Osteocyte (in vitro differentiated cells): ENCODE data around the gene S100PBP. TPM values are rescaled to one million over a fixed set of nuclear protein-coding genes. Genes with fewer than 3 reads are reported as not detected.

Experiments
- DNase-seq: peaks from one replicate; pipeline ENCODE4 v3.0.0; 2021; ENCODE audit warnings: mixed read lengths; ENCODE audit not compliant: unreplicated experiment; ENCODE audit errors: extremely low spot score
- H3K27ac Mint-ChIP-seq: one replicate; pipeline ENCODE4 v1.8.0; 2021; ENCODE audit warnings: mild to moderate bottlenecking, mixed read lengths; ENCODE audit not compliant: unreplicated experiment
- H3K27me3 Mint-ChIP-seq: one replicate; pipeline ENCODE4 v1.8.0; 2021; ENCODE audit warnings: mixed read lengths; ENCODE audit not compliant: unreplicated experiment
- H3K36me3 Mint-ChIP-seq: one replicate; pipeline ENCODE4 v1.8.0; 2021; ENCODE audit warnings: mixed read lengths; ENCODE audit not compliant: unreplicated experiment
- H3K4me1 Mint-ChIP-seq: one replicate; pipeline ENCODE4 v1.8.0; 2021; ENCODE audit warnings: mixed read lengths; ENCODE audit not compliant: unreplicated experiment
- H3K4me3 Mint-ChIP-seq: one replicate; pipeline ENCODE4 v1.8.0; 2021; ENCODE audit warnings: mild to moderate bottlenecking, moderate library complexity, mixed read lengths; ENCODE audit not compliant: unreplicated experiment
- H3K9me3 Mint-ChIP-seq: one replicate; pipeline ENCODE4 v1.8.0; 2021; ENCODE audit warnings: mixed read lengths; ENCODE audit not compliant: unreplicated experiment
- total RNA-seq: library from RNA; stranded (reverse); gene quantifications from 2 replicates; pipeline ENCODE4 v1.2.1, GENCODE V29; 2021
- TF ChIP-seq, protein P1 (sequence below): fragments of 200-600 bp; sonication (generic); IDR thresholded peaks from 2 replicates; pipeline ENCODE4 v1.5.0; 2021; ENCODE audit warnings: antibody characterized with exemption, mild to moderate bottlenecking, moderate library complexity

Gene S100PBP
- total RNA-seq, 1 donor from 2014 or later, result 49.8 TPM

DNA sequence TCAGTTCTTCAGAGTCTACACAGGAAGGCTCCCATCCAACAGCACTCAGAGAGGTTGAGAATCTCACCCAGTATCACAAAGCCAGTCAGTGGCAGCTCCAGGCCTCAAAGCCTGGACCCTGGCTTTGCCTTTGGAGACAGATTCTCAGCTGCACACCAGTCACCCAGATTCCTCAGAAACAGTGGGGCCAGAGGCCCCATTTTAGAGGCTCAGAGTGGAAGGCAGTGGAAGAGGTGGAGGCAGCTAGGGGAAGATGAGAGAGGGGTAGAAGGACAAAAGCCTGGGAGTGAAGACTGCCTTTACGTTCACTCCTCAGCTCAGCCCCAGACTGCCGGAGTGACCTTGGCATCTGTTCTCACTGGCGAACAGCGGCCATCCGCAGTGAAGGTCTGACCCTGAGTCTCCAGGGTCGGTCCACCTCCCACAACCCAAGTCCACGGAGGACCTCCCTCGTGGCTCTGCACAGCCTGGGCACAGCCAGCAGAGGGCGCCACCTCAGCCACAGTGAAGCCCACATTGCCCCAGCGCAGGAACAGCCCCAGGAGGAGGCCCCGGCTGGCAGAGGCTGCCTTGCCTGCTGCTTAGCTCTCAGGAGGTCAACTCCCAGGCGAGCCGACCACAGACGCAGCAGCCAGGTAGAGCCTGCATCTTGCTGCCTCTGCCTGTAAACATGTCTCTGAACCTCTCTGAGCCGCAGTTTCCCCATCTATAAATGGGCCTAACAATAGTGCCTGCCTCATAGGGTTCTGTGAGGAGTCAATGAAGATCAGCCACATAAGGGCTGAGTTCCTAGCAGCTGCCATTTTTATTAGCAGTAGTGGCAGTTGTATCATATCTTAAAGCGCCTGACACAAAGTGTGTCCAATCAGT is 59.1 kb downstream of the S100PBP start:
- Mint-ChIP-seq H3K4me3 (no peak overlapping the region), H3K9me3 (no peaks in the 10 kb centered on the region), H3K27ac (no peak overlapping the region), H3K27me3 (peaks cover 19% of the 10 kb centered on the region), H3K36me3 (no peaks in the 10 kb centered on the region), H3K4me1 (peaks cover 24% of the 10 kb centered on the region)
- TF ChIP-seq, protein P1, sequence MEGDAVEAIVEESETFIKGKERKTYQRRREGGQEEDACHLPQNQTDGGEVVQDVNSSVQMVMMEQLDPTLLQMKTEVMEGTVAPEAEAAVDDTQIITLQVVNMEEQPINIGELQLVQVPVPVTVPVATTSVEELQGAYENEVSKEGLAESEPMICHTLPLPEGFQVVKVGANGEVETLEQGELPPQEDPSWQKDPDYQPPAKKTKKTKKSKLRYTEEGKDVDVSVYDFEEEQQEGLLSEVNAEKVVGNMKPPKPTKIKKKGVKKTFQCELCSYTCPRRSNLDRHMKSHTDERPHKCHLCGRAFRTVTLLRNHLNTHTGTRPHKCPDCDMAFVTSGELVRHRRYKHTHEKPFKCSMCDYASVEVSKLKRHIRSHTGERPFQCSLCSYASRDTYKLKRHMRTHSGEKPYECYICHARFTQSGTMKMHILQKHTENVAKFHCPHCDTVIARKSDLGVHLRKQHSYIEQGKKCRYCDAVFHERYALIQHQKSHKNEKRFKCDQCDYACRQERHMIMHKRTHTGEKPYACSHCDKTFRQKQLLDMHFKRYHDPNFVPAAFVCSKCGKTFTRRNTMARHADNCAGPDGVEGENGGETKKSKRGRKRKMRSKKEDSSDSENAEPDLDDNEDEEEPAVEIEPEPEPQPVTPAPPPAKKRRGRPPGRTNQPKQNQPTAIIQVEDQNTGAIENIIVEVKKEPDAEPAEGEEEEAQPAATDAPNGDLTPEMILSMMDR, result peak; percentile 66
- DNase-seq, result no peak

DNA sequence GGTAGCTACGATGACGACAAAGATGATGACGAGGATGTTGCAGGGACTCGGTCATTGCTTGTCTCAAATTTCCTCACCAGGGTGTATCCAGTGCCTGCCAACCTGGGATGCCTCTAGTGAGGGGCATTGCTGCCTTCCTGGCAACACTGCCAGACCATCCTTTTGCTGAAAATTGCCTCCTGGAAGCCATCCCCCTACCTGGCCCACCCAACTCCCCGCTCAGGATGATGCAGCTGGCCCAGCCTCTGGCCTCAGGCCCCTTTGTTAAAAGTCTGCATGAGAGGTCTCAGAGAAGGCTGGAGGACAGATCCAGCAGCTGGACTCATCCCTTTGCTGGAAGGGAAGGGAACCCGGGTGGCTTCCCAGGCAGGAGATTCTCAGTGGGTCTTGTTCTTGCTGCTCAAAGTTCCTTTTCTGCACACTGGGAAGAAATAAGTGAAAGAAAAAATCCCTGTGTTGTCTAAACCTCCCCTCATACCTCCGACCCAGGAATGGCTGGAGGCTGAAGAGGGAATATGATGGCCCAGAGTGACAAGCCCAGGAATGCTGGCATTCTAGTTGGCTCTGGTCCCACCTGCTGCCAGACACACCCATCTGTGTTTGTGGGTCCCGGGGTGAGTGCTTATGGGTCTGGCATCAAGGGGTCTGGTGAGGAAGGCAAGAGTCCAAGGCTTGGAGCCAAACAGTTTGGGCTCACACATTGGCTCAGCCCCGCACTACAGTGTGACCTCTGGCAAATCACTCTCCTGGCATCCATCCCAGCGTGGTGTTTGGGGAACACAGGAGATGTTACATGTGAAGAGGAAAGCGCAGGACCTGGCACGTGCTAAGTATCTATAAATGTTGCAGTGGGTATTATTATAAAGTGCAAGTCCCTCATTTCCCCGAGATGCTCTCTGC is 60.0 kb downstream of the S100PBP start:
- TF ChIP-seq, protein P1, result no peak

DNA sequence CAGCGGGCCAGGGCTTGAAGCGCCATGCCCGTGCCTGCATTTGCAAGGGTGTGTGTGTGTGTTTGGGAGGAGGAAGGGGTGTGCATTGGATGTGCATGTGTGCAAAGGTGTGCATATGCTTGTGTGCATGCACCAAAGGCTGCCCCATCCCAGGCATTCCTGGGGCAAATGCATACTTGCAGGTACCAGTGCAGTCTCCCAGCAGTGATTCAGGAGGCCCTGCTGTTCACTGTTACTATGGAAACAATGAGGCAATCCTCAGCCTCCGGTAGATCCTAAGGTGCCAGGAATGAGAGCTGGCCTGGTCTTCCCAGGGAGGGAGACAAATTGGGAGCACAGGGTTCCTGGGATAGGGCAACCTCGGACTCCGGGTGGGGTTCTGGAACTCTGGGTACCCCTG is 60.7 kb downstream of the S100PBP start:
- no peak for DNase-seq
- Mint-ChIP-seq H3K27ac (no peak overlapping the region), H3K4me1 (peaks cover 11% of the 10 kb centered on the region), H3K36me3 (no peaks in the 10 kb centered on the region), H3K27me3 (peaks cover 19% of the 10 kb centered on the region), H3K4me3 (no peak overlapping the region), H3K9me3 (no peaks in the 10 kb centered on the region)
- TF ChIP-seq, protein P1, result no peak

More for the DNA sequence above, 60.0 kb downstream of the S100PBP start:
- Mint-ChIP-seq H3K36me3 (no peaks in the 10 kb centered on the region), H3K27me3 (peaks cover 19% of the 10 kb centered on the region), H3K9me3 (no peaks in the 10 kb centered on the region), H3K27ac (no peak overlapping the region), H3K4me1 (peaks cover 16% of the 10 kb centered on the region), H3K4me3 (no peak overlapping the region)
- DNase-seq, result no peak

DNA sequence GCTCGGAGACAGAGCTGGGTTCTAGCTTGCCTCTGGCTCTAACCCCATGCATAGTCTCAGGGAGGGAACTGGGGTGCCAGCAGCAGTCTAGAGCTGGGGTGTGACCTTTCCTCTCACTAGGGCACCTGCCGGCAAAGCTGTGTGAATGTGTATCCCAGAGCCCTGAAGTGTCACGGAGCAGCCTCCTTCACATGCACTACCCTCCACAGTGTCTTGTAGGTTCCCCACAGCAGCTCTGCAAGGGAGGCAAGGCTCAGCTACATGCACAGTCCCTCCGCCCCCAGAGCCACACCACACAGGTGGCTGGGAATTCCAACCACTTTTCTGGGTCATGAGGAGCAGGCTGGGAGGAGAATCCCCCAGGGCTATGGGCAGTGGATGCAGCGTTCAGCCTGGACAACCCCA is 61.2 kb downstream of the S100PBP start:
- Mint-ChIP-seq H3K4me3 (no peak overlapping the region), H3K27ac (no peak overlapping the region), H3K4me1 (peaks cover 11% of the 10 kb centered on the region), H3K27me3 (peaks cover 22% of the 10 kb centered on the region), H3K9me3 (no peaks in the 10 kb centered on the region), H3K36me3 (no peaks in the 10 kb centered on the region)
- TF ChIP-seq, protein P1, result no peak
- DNase-seq, result no peak

DNA sequence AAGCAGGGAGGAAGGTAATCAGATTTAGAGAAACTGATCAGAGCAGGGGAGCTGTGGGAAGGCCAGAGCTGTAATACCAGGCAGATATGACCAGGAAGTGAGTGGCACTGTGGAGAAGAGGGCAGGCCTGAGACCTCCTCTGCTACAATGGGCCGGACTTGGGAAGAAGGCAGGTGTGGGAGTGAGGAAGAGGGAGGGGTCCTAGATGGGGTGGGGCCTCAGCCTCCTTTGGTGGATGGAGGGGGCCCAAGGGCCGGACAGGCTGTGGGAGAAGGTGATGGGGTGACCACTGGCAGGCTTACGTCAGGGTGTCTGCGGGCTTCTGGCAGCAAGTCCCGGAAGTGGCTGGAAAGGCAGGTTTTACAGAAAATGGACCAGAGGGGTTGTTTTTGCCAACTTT is 63.8 kb downstream of the S100PBP start:
- Mint-ChIP-seq H3K27me3 (peaks cover 22% of the 10 kb centered on the region), H3K27ac (no peak overlapping the region), H3K9me3 (no peaks in the 10 kb centered on the region), H3K4me1 (peaks cover 6% of the 10 kb centered on the region), H3K36me3 (no peaks in the 10 kb centered on the region), H3K4me3 (no peak overlapping the region)
- no peak for DNase-seq
- TF ChIP-seq, protein P1, result no peak
